ENCODE measurements around the gene TIMP3.

TIMP3 gene

DNA sequence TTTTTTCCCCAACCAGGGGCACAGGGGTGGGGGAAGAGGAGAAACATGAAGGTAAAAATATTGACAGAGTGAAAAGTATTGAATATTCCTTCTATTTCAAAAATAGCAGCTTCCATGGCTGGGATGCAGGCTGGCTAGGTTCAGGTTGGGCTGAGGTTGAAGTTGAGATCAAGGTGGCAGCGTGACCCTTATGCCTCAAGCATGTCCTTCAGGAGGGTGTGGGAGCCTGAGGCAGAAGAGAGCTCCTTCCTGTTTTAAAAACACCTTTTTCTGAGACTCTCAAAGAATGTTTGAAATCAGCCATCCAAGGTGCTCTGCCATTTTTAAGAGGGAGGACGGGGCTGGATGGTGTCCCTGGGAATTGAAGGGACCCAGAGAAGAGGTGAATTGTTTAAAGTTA, 29.5 kb downstream of the TIMP3 start:
- no peak for FAIRE-seq

DNA sequence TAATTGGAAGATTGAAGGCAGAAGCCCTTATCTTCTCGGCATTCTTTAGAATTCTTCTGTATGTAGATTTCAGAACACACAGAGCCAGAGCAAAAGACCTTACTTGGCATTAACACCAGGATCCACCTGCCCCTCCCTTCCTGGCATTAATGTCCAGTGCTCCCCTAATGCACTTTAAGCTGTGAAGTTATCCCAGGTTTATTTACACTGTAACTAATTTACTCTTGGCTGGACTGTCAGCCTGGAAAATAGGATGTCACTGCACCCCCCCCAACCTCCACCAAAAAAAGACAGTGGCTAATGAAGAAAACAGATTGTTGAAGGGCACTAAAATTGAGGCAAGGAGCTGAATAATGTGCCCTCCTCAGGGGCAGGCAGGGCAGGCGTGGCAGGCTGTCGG, 30.1 kb downstream of the TIMP3 start:
- no peak for FAIRE-seq

GRCh38 chr22:32832174-32832573, 30.7 kb downstream of the TIMP3 start:
- FAIRE-seq = no peak

- FAIRE-seq = peak; percentile 21
These were observed 35.0 kb downstream of the TIMP3 start for GRCh38 chr22:32836280-32837123.

- FAIRE-seq = no peak
These were observed 35.6 kb downstream of the TIMP3 start for GRCh38 chr22:32837142-32837541.

GRCh38 chr22:32837803-32838202, 36.3 kb downstream of the TIMP3 start:
- no peak for FAIRE-seq

- FAIRE-seq = no peak
These were observed 38.5 kb downstream of the TIMP3 start for GRCh38 chr22:32839831-32840584.

DNA sequence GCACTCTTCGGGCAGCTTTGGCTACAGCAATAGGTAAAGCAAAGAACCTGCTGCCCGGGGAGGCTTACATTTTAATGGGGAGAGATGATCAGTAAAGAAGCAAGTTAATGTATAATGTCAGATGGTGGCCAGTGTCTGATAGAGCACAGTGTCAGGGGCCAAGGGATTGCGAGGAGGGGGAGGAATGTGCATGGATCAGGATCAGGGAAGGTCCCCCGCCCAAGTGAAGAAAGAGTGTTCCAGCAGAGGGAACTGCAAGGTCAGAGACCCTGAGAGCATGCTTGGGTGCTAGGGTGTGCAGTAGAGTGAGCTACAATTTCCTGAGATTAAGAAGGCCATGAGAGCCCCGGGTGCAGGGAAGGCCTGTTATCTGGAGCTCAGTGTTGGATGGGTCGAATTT, 39.7 kb downstream of the TIMP3 start:
- FAIRE-seq = no peak

DNA sequence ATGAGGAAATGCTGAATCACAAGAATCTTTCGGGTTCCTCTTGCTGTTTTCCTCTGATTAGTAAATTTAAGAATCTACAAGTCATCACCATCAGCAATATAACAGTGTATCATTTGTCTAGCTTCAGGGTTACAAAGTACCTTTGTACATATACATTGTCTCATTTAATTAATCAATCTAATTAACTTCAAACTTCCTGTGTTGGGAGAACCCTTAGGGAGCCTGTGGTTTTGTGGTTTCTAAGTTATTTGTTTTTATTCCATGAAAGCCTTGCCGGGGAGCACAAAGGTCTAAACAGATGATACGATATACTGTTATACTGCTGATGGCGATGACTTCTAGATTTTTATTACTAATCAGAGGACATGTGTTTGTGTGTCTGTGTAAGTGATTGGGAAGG, 41.0 kb downstream of the TIMP3 start:
- FAIRE-seq = no peak

- FAIRE-seq = no peak
These were observed 41.8 kb downstream of the TIMP3 start for GRCh38 chr22:32843300-32843699.

DNA sequence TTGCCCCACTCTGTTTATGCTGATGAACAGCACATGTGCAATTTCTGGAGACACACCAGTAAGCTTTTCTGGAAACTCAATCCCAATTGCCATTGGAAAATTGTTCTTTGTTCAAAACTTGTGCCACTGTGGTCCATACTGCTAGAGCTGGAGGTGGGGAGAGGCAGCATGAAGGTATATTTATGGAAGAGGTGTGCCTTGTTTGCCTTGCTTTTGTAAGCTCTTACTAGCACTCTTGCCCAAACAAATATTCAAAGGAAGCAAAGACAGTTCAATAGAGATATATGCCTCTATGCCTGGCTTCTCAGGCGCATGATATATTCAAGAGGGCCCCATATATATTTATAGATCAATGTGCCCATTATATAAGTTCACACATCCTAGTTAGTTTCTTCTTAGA, 42.7 kb downstream of the TIMP3 start:
- FAIRE-seq = no peak

GRCh38 chr22:32846780-32847491, 45.4 kb downstream of the TIMP3 start:
- FAIRE-seq = no peak

DNA sequence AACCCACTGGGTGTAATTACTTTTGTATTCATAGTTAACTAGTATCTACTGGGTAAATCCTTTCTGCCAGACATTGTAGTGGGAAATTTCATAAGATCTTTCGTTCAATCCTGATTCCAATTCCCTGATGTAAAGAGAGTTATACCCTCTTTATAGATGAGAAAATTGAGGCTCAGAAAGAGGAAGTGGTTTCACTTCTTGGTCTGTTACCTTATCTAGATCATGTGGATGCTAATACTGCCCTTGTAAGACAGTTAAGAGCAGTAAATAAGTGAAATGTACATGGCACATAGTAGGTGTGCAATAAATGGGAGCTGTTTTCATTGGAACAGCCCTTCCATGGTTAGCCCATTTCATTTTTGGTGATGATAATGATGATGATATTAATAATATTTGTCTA, 46.7 kb downstream of the TIMP3 start:
- no peak for FAIRE-seq

- FAIRE-seq = no peak
These were observed 48.0 kb downstream of the TIMP3 start for GRCh38 chr22:32849501-32849900.

GRCh38 chr22:32850157-32850556, 48.7 kb downstream of the TIMP3 start:
- no peak for FAIRE-seq

GRCh38 chr22:32850591-32851517, 49.3 kb downstream of the TIMP3 start:
- no peak for FAIRE-seq

DNA sequence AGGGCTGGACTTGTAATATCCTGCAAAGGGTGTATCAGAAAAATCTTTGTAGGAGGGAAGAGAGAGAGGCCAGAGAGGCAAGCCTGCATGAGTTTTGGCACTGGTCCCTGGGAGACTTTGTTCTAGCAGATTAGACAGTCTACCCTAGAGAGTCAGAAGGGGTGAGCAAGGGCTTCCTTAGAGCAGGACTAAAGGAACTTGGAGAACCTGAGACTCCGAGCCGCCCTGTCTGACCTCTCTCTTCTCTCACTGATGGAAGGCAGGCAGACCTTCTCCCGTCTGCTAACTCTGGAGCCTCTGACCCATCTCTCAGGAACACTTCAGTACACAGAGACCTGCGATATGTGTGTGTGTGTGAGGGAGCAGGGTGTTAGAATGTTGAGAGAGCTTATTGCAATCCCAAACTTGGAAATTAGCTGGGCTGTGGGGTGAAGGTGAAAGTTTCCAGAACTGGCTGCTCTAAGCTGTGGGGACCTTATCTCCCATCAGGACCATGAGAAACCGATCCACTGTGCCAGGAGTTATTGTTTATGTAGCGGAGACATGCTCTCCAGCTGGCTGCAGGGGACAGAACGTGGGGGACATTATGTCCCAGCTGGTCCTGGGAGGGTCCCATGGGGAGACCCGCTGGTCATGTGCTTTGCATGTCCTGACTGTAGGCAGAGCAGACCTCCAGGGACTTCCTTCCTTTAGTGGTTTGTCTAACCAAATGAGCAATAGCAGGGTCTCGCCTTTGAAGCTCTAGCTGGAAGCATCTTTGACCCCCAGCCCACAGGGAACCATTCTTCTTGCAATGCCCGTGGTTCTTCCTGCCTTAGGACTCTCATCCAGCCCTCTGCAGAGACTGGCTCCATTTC, 51.1 kb downstream of the TIMP3 start:
- FAIRE-seq = no peak

DNA sequence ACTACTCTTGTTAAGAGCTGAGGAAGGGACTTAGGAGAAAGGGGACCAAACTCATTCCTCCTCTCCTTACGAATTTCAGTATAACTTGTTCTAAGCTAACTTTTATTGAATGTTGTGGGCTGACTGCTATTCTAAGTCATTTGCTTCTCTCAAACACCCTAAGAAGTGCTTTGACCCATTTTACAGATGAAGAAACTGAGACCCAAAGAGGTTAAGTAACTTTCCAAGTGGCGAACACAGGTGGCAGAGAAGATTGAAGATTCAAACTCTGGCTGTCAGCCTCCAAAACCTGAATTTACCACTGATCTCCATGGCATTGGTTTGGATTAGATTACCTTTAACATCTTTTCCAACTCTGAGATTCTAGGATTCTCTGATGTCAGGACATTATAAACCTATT, 52.2 kb downstream of the TIMP3 start:
- FAIRE-seq = no peak

- FAIRE-seq = no peak
These were observed 52.9 kb downstream of the TIMP3 start for GRCh38 chr22:32854351-32854804.

- no peak for FAIRE-seq
These were observed 53.7 kb downstream of the TIMP3 start for GRCh38 chr22:32855045-32855756.
